Mucosa of stomach (tissue), 1 donor: ENCODE results near the gene PDZRN4.
A peak's percentile ranks its signal among the peaks of the same experiment; 100 is the strongest.
"Not testable (repeated sequence)": the region's sequence is repeated elsewhere in the genome, so short reads cannot be mapped to it uniquely, and the experiment has no call there.

Experiments
- H3K27me3 ChIP-seq: one replicate; pipeline ENCODE4 v1.7.0; 2013; ENCODE audit warnings: mild to moderate bottlenecking, low read length; ENCODE audit not compliant: control insufficient read depth, insufficient read depth
- H3K36me3 ChIP-seq: one replicate; pipeline ENCODE4 v1.7.0; 2013; ENCODE audit warnings: low read length; ENCODE audit not compliant: control insufficient read depth, insufficient read depth
- H3K4me1 ChIP-seq: one replicate; pipeline ENCODE4 v1.7.0; 2013; ENCODE audit warnings: mild to moderate bottlenecking, low read length; ENCODE audit not compliant: control insufficient read depth, insufficient read depth
- H3K4me3 ChIP-seq: one replicate; pipeline ENCODE4 v1.7.0; 2013; ENCODE audit warnings: low read length
- H3K9ac ChIP-seq: one replicate; pipeline ENCODE4 v1.7.0; 2013; ENCODE audit warnings: mild to moderate bottlenecking, low read length, moderate library complexity
- H3K9me3 ChIP-seq: one replicate; pipeline ENCODE4 v1.7.0; 2013; ENCODE audit warnings: mild to moderate bottlenecking, low read length, moderate library complexity; ENCODE audit not compliant: control insufficient read depth
- donor health status: Pancreatic carcinoma.

PDZRN4 gene

DNA sequence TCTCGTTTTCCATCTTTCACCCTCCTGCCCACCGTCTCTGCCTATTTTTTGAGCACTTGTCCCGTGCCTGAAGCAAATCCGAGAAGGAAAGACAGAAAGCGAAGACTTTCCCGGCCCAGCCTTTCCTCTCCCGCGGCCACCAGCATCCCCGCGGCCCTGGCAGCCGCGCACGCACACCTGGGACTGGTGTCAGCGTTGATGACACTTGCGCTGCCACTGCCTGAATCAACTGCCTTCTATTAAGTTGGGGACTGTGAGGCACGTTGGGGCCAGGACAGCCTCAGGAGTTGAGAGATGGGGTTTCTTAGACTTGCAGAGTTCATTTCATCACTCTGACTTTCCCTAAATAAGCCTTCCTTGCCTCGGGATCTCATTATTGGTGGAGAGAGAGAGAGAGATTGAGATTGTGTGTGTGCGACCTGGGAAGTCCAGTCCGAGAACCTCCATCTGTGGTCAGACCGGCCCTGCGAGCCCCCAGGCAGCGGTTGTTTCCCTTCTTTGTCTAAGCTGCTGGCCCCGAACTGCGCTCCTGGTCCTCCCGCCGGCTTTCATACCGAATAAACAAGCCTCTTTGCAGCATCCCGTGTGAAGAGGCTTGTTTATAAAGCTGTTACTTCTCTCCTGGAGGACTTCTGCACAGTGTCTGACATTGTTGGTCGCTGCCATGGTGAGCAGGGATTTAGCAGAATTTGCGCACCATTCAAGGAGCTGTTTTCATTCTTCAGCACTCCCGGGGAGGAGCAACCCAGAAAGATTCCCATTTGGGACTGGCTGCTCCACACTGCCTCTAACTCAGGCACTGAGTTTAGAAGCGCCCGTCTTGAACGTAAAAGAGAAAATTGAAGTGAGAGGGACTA, 1.5 kb downstream of the PDZRN4 start:
- peaks cover 40% of the 10 kb centered on the region for H3K27me3 ChIP-seq

GRCh38 chr12:41190338-41190737, 2.2 kb downstream of the PDZRN4 start:
- no peaks in the 10 kb centered on the region for H3K9me3 ChIP-seq
- H3K4me3 ChIP-seq: no peak overlapping the region
- peaks cover 40% of the 10 kb centered on the region for H3K27me3 ChIP-seq
- H3K4me1 ChIP-seq: peaks cover 3% of the 10 kb centered on the region
- H3K36me3 ChIP-seq: no peaks in the 10 kb centered on the region
- no peak overlapping the region for H3K9ac ChIP-seq

More for the DNA sequence above, 1.5 kb downstream of the PDZRN4 start:
- Histone ChIP-seq H3K9me3 (no peaks in the 10 kb centered on the region), H3K36me3 (no peaks in the 10 kb centered on the region), H3K4me3 (no peak overlapping the region), H3K9ac (no peak overlapping the region), H3K4me1 (peaks cover 3% of the 10 kb centered on the region)

DNA sequence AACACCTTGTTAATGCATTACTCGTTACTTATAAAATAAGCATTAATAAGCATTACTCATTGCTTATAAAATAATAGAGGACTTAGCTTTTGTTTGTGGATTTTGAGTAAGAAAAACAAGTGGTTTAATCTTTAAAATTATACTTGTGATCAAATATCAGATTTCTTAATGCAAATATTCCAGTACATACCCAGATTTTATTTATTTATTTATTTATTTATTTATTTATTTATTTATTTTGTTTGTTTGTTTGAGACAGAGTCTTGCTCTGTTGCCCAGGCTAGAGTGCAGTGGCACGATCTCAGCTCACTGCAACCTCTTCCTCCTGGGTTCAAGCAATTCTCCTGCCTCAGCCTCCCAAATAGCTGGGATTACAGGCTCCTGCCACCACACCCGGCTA, 3.4 kb downstream of the PDZRN4 start:
- peaks cover 35% of the 10 kb centered on the region for H3K27me3 ChIP-seq
- not testable (repeated sequence) for H3K36me3 ChIP-seq, H3K9ac ChIP-seq, H3K9me3 ChIP-seq, H3K4me3 ChIP-seq, H3K4me1 ChIP-seq

GRCh38 chr12:41193311-41193710, 5.2 kb downstream of the PDZRN4 start:
- Histone ChIP-seq H3K36me3 (no peaks in the 10 kb centered on the region), H3K4me3 (no peak overlapping the region), H3K4me1 (peaks cover 3% of the 10 kb centered on the region), H3K27me3 (peaks cover 19% of the 10 kb centered on the region), H3K9me3 (no peaks in the 10 kb centered on the region), H3K9ac (no peak overlapping the region)

DNA sequence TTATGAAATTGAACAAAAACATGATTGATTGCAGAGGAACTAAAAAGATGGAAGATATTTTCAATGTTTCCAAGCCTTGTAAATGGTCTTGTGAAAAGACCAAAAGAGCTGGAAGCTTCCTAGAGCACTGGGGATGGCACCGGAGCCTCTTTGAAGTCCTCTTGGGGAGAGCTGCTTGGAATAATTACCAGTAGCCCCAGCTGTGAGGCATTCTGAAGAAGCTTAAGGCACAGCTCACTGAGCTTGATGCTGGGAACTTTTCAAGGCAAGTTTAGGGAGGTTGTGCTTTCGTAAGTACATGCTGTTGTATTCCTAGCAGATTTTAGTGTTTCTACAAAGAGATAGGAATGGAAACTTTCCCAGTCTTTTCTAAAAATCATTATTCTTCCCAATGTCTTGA, 13.9 kb downstream of the PDZRN4 start:
- Histone ChIP-seq H3K9ac (no peak overlapping the region), H3K27me3 (no peaks in the 10 kb centered on the region), H3K4me1 (no peaks in the 10 kb centered on the region), H3K36me3 (no peaks in the 10 kb centered on the region), H3K9me3 (no peaks in the 10 kb centered on the region), H3K4me3 (no peak overlapping the region)

DNA sequence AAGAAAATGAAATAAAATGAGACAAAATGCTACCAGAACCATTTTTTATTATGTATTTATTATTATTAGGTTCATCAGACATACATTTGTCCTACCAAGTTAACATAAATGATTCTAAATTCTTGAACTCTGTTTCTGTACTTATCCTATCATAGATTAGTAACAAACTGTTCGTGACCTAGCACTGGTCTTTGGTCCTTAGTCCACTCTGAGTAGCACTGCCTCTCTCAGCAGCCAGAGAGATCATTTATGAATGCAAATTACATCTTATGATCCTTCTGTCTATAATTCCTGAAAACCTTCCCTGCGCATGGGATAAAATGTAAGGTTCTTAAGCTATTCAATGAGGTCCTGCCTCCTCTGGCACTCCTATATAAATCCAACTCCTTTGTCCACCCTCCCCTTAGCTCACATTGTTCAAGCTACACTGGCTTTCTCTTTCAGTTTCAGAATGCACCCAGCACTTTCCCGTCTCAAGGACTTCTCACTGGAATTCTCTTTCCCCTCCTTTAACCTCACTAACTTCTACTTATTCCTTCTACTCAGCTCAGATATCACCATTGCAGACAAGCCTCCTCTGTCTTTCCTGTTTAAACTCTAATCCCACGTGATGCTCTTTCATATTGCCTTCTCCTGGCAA, 17.1 kb downstream of the PDZRN4 start:
- Histone ChIP-seq H3K4me3 (no peak overlapping the region), H3K9ac (peak overlapping the region; percentile 33), H3K4me1 (no peaks in the 10 kb centered on the region), H3K27me3 (no peaks in the 10 kb centered on the region), H3K9me3 (no peaks in the 10 kb centered on the region), H3K36me3 (no peaks in the 10 kb centered on the region)

GRCh38 chr12:41206298-41206697, 18.2 kb downstream of the PDZRN4 start:
- Histone ChIP-seq H3K27me3 (no peaks in the 10 kb centered on the region), H3K4me3 (no peak overlapping the region), H3K36me3 (no peaks in the 10 kb centered on the region), H3K4me1 (no peaks in the 10 kb centered on the region), H3K9me3 (no peaks in the 10 kb centered on the region), H3K9ac (no peak overlapping the region)

GRCh38 chr12:41211448-41211847, 23.3 kb downstream of the PDZRN4 start:
- Histone ChIP-seq H3K9ac (no peak overlapping the region), H3K4me1 (no peaks in the 10 kb centered on the region), H3K27me3 (no peaks in the 10 kb centered on the region), H3K9me3 (no peaks in the 10 kb centered on the region), H3K36me3 (no peaks in the 10 kb centered on the region), H3K4me3 (no peak overlapping the region)

GRCh38 chr12:41212625-41213024, 24.5 kb downstream of the PDZRN4 start:
- H3K4me3 ChIP-seq: no peak overlapping the region
- no peaks in the 10 kb centered on the region for H3K4me1 ChIP-seq
- no peak overlapping the region for H3K9ac ChIP-seq
- H3K27me3 ChIP-seq: no peaks in the 10 kb centered on the region
- H3K36me3 ChIP-seq: no peaks in the 10 kb centered on the region
- no peaks in the 10 kb centered on the region for H3K9me3 ChIP-seq

DNA sequence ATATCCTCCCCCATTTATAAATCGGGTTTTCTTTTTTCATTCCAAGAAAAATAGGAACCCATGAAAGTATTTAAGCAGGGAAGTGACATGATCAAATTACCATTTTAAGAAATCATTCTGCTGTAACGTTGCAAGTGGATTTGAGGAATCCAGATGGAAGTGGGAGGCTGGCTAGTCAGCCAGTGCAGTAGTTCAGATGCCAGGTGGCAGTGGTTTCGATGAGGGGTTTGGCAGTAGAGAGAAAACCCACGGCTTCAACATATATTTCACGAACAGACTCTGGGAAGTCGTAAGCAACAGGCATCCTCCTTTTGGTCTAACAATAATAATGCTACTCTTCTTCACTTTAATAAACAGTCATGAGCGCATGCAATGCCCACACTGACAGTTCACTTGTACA, 25.0 kb downstream of the PDZRN4 start:
- no peaks in the 10 kb centered on the region for H3K4me1 ChIP-seq

GRCh38 chr12:41213648-41214047, 25.5 kb downstream of the PDZRN4 start:
- no peak overlapping the region for H3K9ac ChIP-seq
- H3K4me3 ChIP-seq: no peak overlapping the region
- H3K27me3 ChIP-seq: no peaks in the 10 kb centered on the region
- no peaks in the 10 kb centered on the region for H3K4me1 ChIP-seq
- no peaks in the 10 kb centered on the region for H3K9me3 ChIP-seq
- no peaks in the 10 kb centered on the region for H3K36me3 ChIP-seq

More for the DNA sequence above, 25.0 kb downstream of the PDZRN4 start:
- H3K36me3 ChIP-seq: no peaks in the 10 kb centered on the region
- H3K4me3 ChIP-seq: no peak overlapping the region
- H3K9ac ChIP-seq: no peak overlapping the region
- H3K27me3 ChIP-seq: no peaks in the 10 kb centered on the region
- H3K9me3 ChIP-seq: no peaks in the 10 kb centered on the region

- Histone ChIP-seq H3K9me3 (no peaks in the 10 kb centered on the region), H3K27me3 (no peaks in the 10 kb centered on the region), H3K4me3 (no peak overlapping the region), H3K4me1 (no peaks in the 10 kb centered on the region), H3K9ac (no peak overlapping the region), H3K36me3 (no peaks in the 10 kb centered on the region)
Observed at GRCh38 chr12:41217727-41218126, 29.6 kb downstream of the PDZRN4 start.
